ENCODE measurements around the gene CCDC142.

DNA sequence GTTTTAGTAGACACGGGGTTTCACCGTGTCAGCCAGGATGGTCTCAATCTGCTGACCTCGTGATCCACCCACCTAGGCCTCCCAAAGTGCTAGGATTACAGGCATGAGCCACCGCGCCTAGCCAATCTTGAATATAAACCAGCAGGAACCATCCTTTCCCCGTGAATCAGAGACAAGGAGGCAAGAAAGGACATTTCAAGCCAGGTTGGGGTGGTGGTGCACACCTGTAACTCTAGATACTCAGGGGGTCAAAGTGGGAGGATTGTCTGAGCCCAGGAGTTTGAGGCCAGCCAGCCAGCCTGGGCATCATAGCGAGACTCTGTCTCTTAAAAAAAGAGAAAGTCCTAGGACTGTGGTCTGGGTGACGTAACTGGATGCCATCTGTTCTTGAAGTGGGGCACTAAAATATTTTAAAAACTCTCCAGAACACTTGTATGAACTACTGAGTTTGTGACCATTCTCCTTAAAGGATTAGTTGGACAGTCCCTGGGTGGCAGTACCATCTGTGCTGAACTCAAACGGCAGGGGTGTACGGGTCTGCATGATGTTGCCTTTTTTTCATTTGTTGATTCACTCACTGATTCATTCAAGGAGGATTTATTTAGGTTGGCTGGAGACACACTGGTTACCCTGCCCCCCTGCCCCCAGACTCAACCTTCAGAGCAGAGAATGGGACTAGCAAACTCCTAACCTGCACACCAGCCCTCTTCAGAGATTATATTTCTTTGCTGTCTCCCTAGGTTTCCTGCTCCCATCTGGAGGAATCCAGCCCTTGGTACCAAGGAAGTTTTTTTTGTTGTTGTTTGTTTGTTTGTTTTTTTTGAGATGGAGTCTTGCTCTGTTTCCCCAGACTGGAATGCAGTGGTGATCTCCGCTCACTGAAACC, 28.5 kb upstream of the CCDC142 start:
- TF ChIP-seq, protein P1, sequence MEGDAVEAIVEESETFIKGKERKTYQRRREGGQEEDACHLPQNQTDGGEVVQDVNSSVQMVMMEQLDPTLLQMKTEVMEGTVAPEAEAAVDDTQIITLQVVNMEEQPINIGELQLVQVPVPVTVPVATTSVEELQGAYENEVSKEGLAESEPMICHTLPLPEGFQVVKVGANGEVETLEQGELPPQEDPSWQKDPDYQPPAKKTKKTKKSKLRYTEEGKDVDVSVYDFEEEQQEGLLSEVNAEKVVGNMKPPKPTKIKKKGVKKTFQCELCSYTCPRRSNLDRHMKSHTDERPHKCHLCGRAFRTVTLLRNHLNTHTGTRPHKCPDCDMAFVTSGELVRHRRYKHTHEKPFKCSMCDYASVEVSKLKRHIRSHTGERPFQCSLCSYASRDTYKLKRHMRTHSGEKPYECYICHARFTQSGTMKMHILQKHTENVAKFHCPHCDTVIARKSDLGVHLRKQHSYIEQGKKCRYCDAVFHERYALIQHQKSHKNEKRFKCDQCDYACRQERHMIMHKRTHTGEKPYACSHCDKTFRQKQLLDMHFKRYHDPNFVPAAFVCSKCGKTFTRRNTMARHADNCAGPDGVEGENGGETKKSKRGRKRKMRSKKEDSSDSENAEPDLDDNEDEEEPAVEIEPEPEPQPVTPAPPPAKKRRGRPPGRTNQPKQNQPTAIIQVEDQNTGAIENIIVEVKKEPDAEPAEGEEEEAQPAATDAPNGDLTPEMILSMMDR (IDR thresholded peaks at IDR 0.05): no peak
- TF ChIP-seq POLR2A (IDR thresholded peaks at IDR 0.05) (no peak), EP300 (IDR thresholded peaks at IDR 0.05) (no peak)
